GM12864 (cell line): ENCODE results near the gene CCDC186.

ENCODE experiments used
- DNase-seq: peaks from one replicate; pipeline ENCODE4 v3.0.0-alpha.2; 2011; ENCODE audit warnings: low read depth
- H3K4me3 ChIP-seq: 2 replicates; pipeline ENCODE4 v1.5.1; 2011; ENCODE audit warnings: mild to moderate bottlenecking, low read depth, low read length, control low read depth
- CTCF ChIP-seq: IDR thresholded peaks from 2 replicates; pipeline ENCODE4 v1.5.1; 2011; ENCODE audit warnings: low read depth, mild to moderate bottlenecking, moderate library complexity, low read length, control low read depth, inconsistent platforms; ENCODE audit errors: missing control alignments

The CCDC186 gene

DNA sequence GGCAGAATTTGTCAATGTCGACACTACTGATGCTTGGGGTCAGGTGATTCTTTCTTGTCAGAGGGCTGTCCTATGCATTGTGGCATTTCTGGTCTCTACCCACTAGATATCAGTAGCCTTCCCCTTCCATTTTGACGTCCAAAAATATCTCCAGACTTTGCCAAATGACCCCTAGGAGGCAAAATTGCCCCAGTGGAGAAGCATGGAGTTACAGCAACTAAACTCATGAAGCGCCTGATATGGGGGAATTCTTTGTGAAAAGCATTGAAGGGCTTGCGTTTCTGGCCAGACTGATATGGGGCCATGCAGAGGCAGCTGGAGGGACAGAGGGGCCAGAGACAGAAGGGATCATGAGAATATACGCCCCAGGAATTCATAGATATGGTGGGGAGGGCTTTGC, 86.7 kb downstream of the CCDC186 start:
- no peak overlapping the region for H3K4me3 ChIP-seq
- peak; percentile 23 for TF ChIP-seq CTCF
- DNase-seq, result no peak

- no peak overlapping the region for H3K4me3 ChIP-seq
- no peak for TF ChIP-seq CTCF
- no peak for DNase-seq
These were observed 89.8 kb downstream of the CCDC186 start for GRCh38 chr10:114084215-114084614.

- DNase-seq, result no peak
- no peak overlapping the region for H3K4me3 ChIP-seq
- TF ChIP-seq CTCF, result no peak
These were observed 91.0 kb downstream of the CCDC186 start for GRCh38 chr10:114083040-114083439.

DNA sequence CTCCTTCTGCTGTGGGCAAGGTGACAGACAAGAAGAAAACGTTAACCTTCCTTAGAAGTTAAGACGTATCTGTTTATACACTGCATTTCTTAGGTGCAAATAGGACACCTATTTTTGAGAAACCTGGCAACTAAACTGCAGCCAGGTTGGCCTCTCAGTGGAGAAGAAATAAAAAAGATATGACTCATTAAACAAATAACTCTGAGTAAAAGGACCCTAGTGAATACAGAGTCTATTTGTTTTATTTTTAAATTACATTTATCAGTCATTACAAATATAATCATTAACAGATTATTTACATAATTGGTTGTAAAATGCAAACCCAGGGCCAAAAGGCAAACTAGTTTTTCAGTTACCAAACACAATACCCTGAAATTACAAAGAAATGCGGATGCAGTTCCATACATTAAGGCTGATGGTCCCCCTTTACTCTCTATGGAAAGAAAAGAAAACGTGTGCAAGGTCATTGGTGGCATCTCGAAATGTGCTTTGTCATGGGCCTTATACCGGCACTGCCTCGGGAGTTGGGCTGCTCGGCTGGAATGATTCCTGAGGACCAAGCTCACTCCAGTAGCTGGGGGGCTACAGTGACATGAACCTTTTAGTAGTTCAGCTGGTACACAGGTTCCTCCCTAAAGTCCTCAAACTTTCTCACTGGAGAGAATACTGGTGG, 92.0 kb downstream of the CCDC186 start:
- no peak for TF ChIP-seq CTCF
- DNase-seq, result no peak
- H3K4me3 ChIP-seq, result no peak overlapping the region

- no peak overlapping the region for H3K4me3 ChIP-seq
- TF ChIP-seq CTCF, result no peak
- no peak for DNase-seq
These were observed 94.6 kb downstream of the CCDC186 start for GRCh38 chr10:114079421-114079820.

DNA sequence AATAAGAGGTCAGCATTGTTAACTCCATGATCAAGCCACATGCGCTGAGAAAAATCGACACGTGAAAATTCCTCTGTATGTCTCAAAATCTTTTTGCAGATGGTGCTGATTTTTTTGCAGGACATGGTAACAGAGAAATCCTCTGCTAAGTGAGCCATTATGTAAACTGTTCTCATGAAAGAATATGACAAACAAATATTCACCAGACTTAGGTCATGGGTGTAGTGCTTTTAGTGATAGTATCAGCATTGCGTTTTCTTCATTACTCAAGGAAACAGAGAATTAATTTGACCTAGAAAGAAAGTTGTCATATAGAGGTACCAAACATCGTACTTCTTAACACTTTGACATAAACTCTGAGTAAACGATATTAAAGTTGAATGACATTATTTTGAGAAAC, 95.7 kb downstream of the CCDC186 start:
- DNase-seq, result no peak
- TF ChIP-seq CTCF, result no peak
- no peak overlapping the region for H3K4me3 ChIP-seq

- peak; percentile 27 for TF ChIP-seq CTCF
- no peak for DNase-seq
- no peak overlapping the region for H3K4me3 ChIP-seq
These were observed 96.2 kb downstream of the CCDC186 start for GRCh38 chr10:114077815-114078219.
